Measurements from ENCODE around the gene TLR3.
A peak's percentile ranks its signal among the peaks of the same experiment; 100 is the strongest.

DNA sequence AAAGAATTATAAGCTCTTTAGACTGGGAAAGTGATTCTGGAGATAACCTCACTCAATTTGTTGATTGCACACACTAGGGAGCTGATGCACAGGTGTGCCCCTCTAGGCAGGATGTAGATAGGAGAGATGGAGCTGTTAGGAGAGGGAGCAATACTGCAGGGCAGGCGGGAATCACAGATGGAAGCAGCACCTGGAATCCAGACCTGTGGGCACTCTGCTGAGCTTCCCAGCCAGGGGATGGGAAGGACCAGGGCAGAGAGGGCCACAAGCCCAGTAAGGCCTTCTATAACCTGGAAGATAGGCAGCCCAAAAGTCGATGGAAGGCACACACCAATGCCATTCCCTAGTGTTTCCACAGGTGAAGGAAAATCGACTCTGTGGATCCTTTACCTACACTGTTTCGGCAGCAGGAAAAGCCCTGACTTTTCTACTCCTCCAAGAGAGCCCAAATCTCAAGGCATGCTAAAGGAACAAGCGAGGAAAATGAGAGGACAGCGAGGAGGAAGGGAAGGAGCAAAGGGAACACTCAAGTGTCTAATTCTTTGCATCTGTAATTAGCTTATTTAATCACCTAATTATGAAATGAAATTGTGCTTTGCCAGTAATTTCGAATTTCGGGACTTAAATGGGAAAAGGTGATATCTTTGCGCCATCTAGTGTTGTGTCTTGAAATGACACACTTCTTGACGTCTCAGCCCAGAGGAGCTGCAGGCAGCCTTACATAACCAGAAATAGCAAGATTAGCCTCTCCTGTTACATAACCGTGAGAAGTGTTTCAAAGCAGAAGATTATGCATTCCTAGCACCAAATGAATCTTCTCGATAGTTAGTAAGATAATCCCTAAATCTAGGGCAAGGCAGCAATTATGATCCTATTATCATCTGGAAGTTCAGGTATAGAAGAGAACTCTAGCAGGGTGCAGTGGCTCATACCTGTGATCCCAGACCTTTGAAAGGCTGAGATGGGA, 31.0 kb upstream of the TLR3 start:
- TF ChIP-seq POLR2A (IDR thresholded peaks at IDR 0.05; ENCODE audit: control extremely low read depth in 1 of 2, low read depth in 2 of 2, low read length in 2 of 2) (no peak), BCL11A (IDR thresholded peaks at IDR 0.05; ENCODE audit: low read depth in 2 of 2, low read length in 2 of 2) (no peak), SAP30 (IDR thresholded peaks at IDR 0.05; ENCODE audit: insufficient read depth, insufficient replicate concordance, low read length) (no peak), YY1 (IDR thresholded peaks at IDR 0.05; ENCODE audit: low read depth, low read length) (no peak), CREB1 (IDR thresholded peaks at IDR 0.05) (peak; percentile 37; the same call in 1 of the 2 replicates), CEBPB (IDR thresholded peaks at IDR 0.05; ENCODE audit: low read depth, low read length) (peak; percentile 18; the same call in 1 of the 2 replicates), MAX (IDR thresholded peaks at IDR 0.05) (no peak), TEAD4 (IDR thresholded peaks at IDR 0.05; ENCODE audit: low read depth, low read length) (no peak), POLR2AphosphoS5 (IDR thresholded peaks at IDR 0.05; ENCODE audit: low read depth, low read length) (no peak), FOSL1 (IDR thresholded peaks at IDR 0.05; ENCODE audit: insufficient read depth, low read depth, low read length) (no peak), ZNF274 (IDR thresholded peaks at IDR 0.05; ENCODE audit: borderline replicate concordance, extremely low read depth, low read length) (no peak)
- TF ChIP-seq, protein P1, sequence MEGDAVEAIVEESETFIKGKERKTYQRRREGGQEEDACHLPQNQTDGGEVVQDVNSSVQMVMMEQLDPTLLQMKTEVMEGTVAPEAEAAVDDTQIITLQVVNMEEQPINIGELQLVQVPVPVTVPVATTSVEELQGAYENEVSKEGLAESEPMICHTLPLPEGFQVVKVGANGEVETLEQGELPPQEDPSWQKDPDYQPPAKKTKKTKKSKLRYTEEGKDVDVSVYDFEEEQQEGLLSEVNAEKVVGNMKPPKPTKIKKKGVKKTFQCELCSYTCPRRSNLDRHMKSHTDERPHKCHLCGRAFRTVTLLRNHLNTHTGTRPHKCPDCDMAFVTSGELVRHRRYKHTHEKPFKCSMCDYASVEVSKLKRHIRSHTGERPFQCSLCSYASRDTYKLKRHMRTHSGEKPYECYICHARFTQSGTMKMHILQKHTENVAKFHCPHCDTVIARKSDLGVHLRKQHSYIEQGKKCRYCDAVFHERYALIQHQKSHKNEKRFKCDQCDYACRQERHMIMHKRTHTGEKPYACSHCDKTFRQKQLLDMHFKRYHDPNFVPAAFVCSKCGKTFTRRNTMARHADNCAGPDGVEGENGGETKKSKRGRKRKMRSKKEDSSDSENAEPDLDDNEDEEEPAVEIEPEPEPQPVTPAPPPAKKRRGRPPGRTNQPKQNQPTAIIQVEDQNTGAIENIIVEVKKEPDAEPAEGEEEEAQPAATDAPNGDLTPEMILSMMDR (IDR thresholded peaks at IDR 0.05; ENCODE audit: control extremely low read depth in 1 of 3, insufficient read depth in 1 of 3, low read depth in 1 of 3, low read length in 3 of 3) = peak; percentile 22 to 78 (median 71)
